Stomach (tissue), 9 donors: ENCODE measurements around the gene FGD2. TPM values are rescaled to one million over a fixed set of nuclear protein-coding genes. Genes with fewer than 3 reads are reported as not detected.
A peak's percentile ranks its signal among the peaks of the same experiment; 100 is the strongest.

Experiments
- DNase-seq, 2 donors: peaks; one replicate each; pipeline versions ENCODE4 v3.0.0 to v3.0.0-alpha.2; 2013 to 2019
- H3K27ac ChIP-seq, 5 donors: fragments of 200-600 bp in 4 of 5; sonication (generic) in 4 of 5; one replicate each; pipeline ENCODE4 v1.5.1; 2013 to 2019; ENCODE audit warnings: mild to moderate bottlenecking in 1 of 5, moderate library complexity in 1 of 5
- H3K27me3 ChIP-seq, 3 donors: fragments of 200-600 bp; sonication (generic); one replicate each; pipeline ENCODE4 v1.5.1; 2017 to 2019; ENCODE audit warnings: mixed run types in 1 of 3
- H3K36me3 ChIP-seq, 4 donors: fragments of 200-600 bp; sonication (generic); 1 replicate in 3 of 4; 2 replicates in 1 of 4; pipeline ENCODE4 v1.5.1; 2016 to 2019
- H3K4me1 ChIP-seq, 4 donors: fragments of 200-600 bp; sonication (generic); one replicate each; pipeline ENCODE4 v1.5.1; 2016 to 2019
- H3K4me3 ChIP-seq, 4 donors: fragments of 200-600 bp; sonication (generic) in 3 of 4; one replicate each; pipeline ENCODE4 v1.5.1; 2016 to 2019; ENCODE audit warnings: mild to moderate bottlenecking in 1 of 4
- H3K9me3 ChIP-seq, 4 donors: fragments of 200-600 bp; sonication (generic); one replicate each; pipeline ENCODE4 v1.5.1; 2016 to 2019
- EP300 ChIP-seq: sonication (generic); formaldehyde crosslinking; IDR thresholded peaks from one replicate; pipeline ENCODE4 v1.6.1; 2017; ENCODE audit warnings: antibody characterized with exemption
- POLR2A ChIP-seq, 4 donors: fragments of 450-650 bp; IDR thresholded peaks; one replicate each; pipeline ENCODE4 v1.6.1; 2016; ENCODE audit warnings: antibody characterized with exemption in 4 of 4, control low read depth in 2 of 4, mild to moderate bottlenecking in 1 of 4, moderate library complexity in 1 of 4
- POLR2AphosphoS5 ChIP-seq, 3 donors: sonication (generic); formaldehyde crosslinking; IDR thresholded peaks; one replicate each; pipeline ENCODE4 v1.6.1; 2016; ENCODE audit warnings: antibody characterized with exemption in 3 of 3
- WGBS, 5 donors: extraction: QIAGEN DNeasy Blood & Tissue Kit in 3 of 5; methylation state at CpG; one replicate each; pipeline versions ENCODE4 v1.1.5 to v1.1.7; 2013 to 2018; 5-methylcytosine and 5-hydroxymethylcytosine counted together
- intact Hi-C: fragments of 100-400 bp; cut with DNase I; formaldehyde crosslinking; loops from one replicate; pipeline ENCODE4 v1.15.1; 2023; ENCODE audit warnings: low total_unique reads
- polyA plus RNA-seq, 3 donors: library from polyadenylated mRNA; stranded (reverse); fragments of 200-250 nt; gene quantifications; one replicate each; pipeline ENCODE4 v1.2.3, GENCODE V29; 2013
- total RNA-seq, 5 donors: library from RNA; depleted of rRNA; stranded (reverse); fragments of >200 nt; gene quantifications; one replicate each; pipeline versions ENCODE4 v1.1.0 to v1.2.3, GENCODE V29; 2014 to 2016
- TF ChIP-seq, protein P1 (sequence below), 7 experiments: fragments of 450-650 bp in 4 of 7; fragments of 200-600 bp in 3 of 7; sonication (generic) in 3 of 7; IDR thresholded peaks; one replicate each; pipeline ENCODE4 v1.5.1; 2016 to 2019; ENCODE audit warnings: antibody characterized with exemption in 7 of 7, control low read depth in 2 of 7, mild to moderate bottlenecking in 1 of 7
- donor health status: healthy with polysubstance abuse.
- donor health status: Bipolar disorder and iron deficiency.
- donor health status: healthy.

Gene FGD2
- total and polyA plus RNA-seq, 8 donors = 2.6 to 34.5 (median 5.3) TPM

DNA sequence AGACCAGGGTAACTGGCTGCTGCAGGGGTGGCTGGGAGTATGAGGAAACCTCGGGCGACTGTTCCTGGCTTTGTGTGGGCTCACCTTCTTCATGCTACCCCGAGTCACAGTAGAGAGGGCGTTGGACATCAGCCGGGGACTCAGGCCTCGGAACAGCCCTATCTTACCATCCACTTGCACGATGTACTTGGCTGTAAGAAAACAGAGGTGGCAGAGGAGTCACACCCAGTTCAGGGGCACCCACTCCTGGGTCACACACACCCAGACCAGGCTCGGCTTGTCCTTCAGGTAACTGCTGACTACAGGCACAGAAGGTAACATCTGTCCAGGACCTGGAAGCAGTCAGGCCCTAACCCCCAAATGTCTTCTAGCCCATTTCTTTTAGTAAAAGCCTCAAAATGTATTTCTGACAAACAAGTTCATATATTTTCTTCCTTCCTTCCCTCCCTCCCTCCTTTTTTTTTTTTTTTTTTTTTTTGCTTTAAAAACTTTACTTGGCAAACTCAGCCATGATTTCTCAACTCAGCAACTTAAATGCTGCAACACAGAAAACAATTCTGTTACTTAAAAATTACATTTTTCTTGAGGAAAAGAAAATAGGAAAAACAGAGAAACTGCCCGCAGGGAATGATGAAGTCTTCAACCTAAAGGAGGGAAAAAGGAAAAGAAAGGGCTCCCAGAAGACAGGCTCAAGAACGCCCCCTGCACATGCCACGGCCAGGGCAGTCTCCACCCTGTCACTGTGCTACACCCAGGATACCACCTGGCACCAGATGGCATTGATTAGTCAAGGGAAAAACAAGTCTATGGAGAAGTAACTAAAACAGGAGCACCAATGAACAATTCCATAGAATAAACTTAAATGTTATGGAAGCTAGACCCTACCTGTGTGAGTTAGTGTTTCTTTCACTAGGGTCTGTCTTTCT lies 26.8 kb upstream of the FGD2 start:
- DNase-seq = no peak
- intact Hi-C loops = no loop called here

DNA sequence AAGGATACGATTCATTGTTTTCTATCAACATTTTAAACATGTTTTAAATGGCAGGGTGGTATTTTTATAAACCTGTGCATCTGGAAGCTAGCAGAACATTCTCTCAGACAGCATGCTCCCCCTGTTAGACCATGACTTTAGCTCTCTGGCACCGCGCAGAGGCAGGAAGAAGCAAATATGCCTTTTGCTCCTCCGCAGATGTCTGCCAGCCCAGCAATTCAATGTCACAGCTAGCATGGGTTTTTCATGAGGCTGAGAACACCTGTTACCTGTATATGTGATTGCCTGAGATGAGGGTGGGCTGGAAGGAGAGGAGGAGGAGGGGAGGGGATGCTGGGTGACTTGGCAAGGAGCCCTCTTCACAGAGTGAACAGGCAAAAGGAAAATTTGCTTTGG lies 26.1 kb upstream of the FGD2 start:
- Histone ChIP-seq H3K27me3 (no peaks in the 10 kb centered on the region), H3K9me3 (no peaks in the 10 kb centered on the region), H3K4me3 (no peak overlapping the region), H3K27ac (peak overlapping the region in 2 of 5 donors; percentile 17 to 59), H3K4me1 (peaks cover 41 to 67% (median 52%) of the 10 kb centered on the region in 4 donors), H3K36me3 (peaks cover 42 to 77% (median 58%) of the 10 kb centered on the region in 4 donors)
- peak; percentile 57 to 88 for DNase-seq
- TF ChIP-seq EP300 (no peak), POLR2A (IDR thresholded peaks at IDR 0.05) (no peak), POLR2AphosphoS5 (IDR thresholded peaks at IDR 0.05) (peak in 1 of 3 donors; percentile 20)
- TF ChIP-seq, protein P1, sequence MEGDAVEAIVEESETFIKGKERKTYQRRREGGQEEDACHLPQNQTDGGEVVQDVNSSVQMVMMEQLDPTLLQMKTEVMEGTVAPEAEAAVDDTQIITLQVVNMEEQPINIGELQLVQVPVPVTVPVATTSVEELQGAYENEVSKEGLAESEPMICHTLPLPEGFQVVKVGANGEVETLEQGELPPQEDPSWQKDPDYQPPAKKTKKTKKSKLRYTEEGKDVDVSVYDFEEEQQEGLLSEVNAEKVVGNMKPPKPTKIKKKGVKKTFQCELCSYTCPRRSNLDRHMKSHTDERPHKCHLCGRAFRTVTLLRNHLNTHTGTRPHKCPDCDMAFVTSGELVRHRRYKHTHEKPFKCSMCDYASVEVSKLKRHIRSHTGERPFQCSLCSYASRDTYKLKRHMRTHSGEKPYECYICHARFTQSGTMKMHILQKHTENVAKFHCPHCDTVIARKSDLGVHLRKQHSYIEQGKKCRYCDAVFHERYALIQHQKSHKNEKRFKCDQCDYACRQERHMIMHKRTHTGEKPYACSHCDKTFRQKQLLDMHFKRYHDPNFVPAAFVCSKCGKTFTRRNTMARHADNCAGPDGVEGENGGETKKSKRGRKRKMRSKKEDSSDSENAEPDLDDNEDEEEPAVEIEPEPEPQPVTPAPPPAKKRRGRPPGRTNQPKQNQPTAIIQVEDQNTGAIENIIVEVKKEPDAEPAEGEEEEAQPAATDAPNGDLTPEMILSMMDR (IDR thresholded peaks at IDR 0.05) = peak in 5 of 7 experiments; percentile 19 to 55 (median 37)
- intact Hi-C loops = no loop called here
- 28 to 39% (median 32%) methylated on average over 4 of the region's 4 CpGs for WGBS, 5 donors

More for the DNA sequence above, 26.8 kb upstream of the FGD2 start:
- WGBS, 5 donors = 64 to 76% (median 72%) methylated on average over 8 to 11 of the region's 11 CpGs
- Histone ChIP-seq H3K9me3 (no peaks in the 10 kb centered on the region), H3K27me3 (no peaks in the 10 kb centered on the region), H3K36me3 (peaks cover 49 to 83% (median 65%) of the 10 kb centered on the region in 4 donors), H3K4me3 (no peak overlapping the region), H3K4me1 (peaks cover 34 to 60% (median 45%) of the 10 kb centered on the region in 4 donors), H3K27ac (peak overlapping the region in 1 of 5 donors; percentile 59)
- TF ChIP-seq EP300 (no peak), POLR2A (IDR thresholded peaks at IDR 0.05) (no peak), POLR2AphosphoS5 (IDR thresholded peaks at IDR 0.05) (no peak)
- TF ChIP-seq, protein P1 (IDR thresholded peaks at IDR 0.05) = no peak

DNA sequence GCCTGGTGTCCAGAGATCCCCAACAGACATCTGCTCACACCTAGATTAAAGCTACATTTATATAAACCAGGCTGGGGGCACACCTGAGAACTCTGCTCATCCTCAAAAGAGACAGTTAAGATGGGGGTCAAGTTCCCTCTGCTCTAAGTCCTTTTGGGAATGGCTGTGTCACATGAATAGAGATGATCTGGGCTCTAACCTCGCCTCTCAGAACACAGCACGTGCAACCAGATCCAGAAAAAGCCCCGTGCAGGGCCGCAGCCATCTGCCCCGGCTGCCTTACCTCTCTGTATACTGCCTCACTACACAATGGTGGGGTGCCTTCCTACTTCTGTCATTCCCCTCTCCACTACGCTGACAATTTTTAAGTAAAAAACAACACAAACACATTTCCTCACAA lies 25.3 kb upstream of the FGD2 start:
- no peaks in the 10 kb centered on the region for H3K27me3 ChIP-seq
- H3K9me3 ChIP-seq = no peaks in the 10 kb centered on the region
- peak overlapping the region in 1 of 5 donors; percentile 59 for H3K27ac ChIP-seq
- peaks cover 35 to 69% (median 51%) of the 10 kb centered on the region in 4 donors for H3K36me3 ChIP-seq
- intact Hi-C loops = no loop called here
- H3K4me3 ChIP-seq = no peak overlapping the region
- peaks cover 46 to 74% (median 58%) of the 10 kb centered on the region in 4 donors for H3K4me1 ChIP-seq
- no peak for TF ChIP-seq POLR2AphosphoS5 (IDR thresholded peaks at IDR 0.05)
- TF ChIP-seq, protein P1 (IDR thresholded peaks at IDR 0.05) = no peak
- WGBS, 5 donors = 43 to 76% (median 67%) methylated on average over 6 of the region's 6 CpGs
- no peak for DNase-seq

DNA sequence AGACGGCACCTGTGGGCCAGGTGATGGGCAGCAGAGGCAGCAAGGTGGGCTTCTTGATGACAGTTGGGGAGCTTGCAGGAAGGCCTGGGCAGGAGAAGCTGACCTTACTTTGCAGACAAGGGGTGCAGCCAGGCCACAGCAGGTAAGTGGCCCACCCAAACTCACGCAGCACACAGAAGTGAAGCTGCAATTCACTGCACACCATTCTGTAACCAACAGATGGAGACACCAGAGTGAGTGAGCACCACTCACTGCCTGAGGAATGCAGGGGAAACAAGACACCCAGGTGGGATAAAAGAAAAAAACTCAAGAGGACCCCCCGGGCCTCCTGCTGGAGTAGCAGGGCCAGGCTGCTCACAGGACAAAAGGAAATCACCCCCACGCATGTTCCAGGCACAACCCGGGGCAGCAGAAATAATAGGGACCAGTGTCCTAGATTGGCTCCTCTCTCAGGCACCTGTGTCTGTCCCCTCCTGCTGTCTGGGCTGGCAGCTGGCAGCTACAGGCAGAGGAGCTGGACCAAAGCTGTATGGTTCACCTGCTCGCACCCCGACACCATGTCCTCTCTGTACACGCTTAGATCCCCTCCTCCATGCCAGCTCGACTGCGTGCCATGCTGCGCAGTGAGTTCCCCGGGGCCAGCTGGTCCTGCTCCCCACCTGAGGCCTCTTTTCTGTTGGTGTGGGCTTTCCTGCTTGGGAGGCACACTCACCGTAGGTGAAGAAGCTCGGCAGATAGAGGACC lies 24.4 kb upstream of the FGD2 start:
- intact Hi-C loops = no loop called here
- TF ChIP-seq EP300 = no peak
- TF ChIP-seq POLR2A (IDR thresholded peaks at IDR 0.05) = no peak
- TF ChIP-seq, protein P1 (IDR thresholded peaks at IDR 0.05) = no peak
- no peak for TF ChIP-seq POLR2AphosphoS5 (IDR thresholded peaks at IDR 0.05)
- H3K4me1 ChIP-seq = peaks cover 46 to 71% (median 59%) of the 10 kb centered on the region in 4 donors
- H3K27ac ChIP-seq = peak overlapping the region in 1 of 5 donors; percentile 59
- H3K4me3 ChIP-seq = no peak overlapping the region
- H3K9me3 ChIP-seq = no peaks in the 10 kb centered on the region
- WGBS, 5 donors = 64 to 77% (median 74%) methylated on average over 14 of the region's 14 CpGs
- H3K36me3 ChIP-seq = peaks cover 25 to 60% (median 41%) of the 10 kb centered on the region in 4 donors
- DNase-seq = no peak
- H3K27me3 ChIP-seq = no peaks in the 10 kb centered on the region
